ENCODE measurements around the gene PLBD1.

PLBD1 gene

GRCh38 chr12:14557966-14558365 is 9.7 kb downstream of the PLBD1 start:
- H3K27ac Mint-ChIP-seq: no peak overlapping the region
- H3K36me3 Mint-ChIP-seq (ENCODE audit: low read depth): no peaks in the 10 kb centered on the region
- H3K4me1 Mint-ChIP-seq (ENCODE audit: low read depth): no peaks in the 10 kb centered on the region
- no peaks in the 10 kb centered on the region for H3K27me3 Mint-ChIP-seq (ENCODE audit: low read depth)
- no peaks in the 10 kb centered on the region for H3K9me3 Mint-ChIP-seq
- no peak overlapping the region for H3K4me3 Mint-ChIP-seq
- DNase-seq (ENCODE audit: low spot score): no peak

- H3K27ac Mint-ChIP-seq: no peak overlapping the region
- H3K27me3 Mint-ChIP-seq (ENCODE audit: low read depth): no peaks in the 10 kb centered on the region
- no peaks in the 10 kb centered on the region for H3K36me3 Mint-ChIP-seq (ENCODE audit: low read depth)
- no peak overlapping the region for H3K4me3 Mint-ChIP-seq
- H3K4me1 Mint-ChIP-seq (ENCODE audit: low read depth): no peaks in the 10 kb centered on the region
- H3K9me3 Mint-ChIP-seq: no peaks in the 10 kb centered on the region
- no peak for DNase-seq (ENCODE audit: low spot score)
These were observed 13.2 kb downstream of the PLBD1 start for GRCh38 chr12:14554281-14555007.

GRCh38 chr12:14548609-14549008 is 19.1 kb downstream of the PLBD1 start:
- Mint-ChIP-seq H3K4me1 (ENCODE audit: low read depth) (no peaks in the 10 kb centered on the region), H3K36me3 (ENCODE audit: low read depth) (no peaks in the 10 kb centered on the region), H3K9me3 (no peaks in the 10 kb centered on the region), H3K27me3 (ENCODE audit: low read depth) (peaks cover 7% of the 10 kb centered on the region), H3K4me3 (no peak overlapping the region), H3K27ac (no peak overlapping the region)
- no peak for DNase-seq (ENCODE audit: low spot score)

GRCh38 chr12:14547571-14547970 is 20.1 kb downstream of the PLBD1 start:
- no peak for DNase-seq (ENCODE audit: low spot score)
- no peaks in the 10 kb centered on the region for H3K4me1 Mint-ChIP-seq (ENCODE audit: low read depth)
- no peak overlapping the region for H3K27ac Mint-ChIP-seq
- H3K9me3 Mint-ChIP-seq: no peaks in the 10 kb centered on the region
- no peaks in the 10 kb centered on the region for H3K36me3 Mint-ChIP-seq (ENCODE audit: low read depth)
- no peak overlapping the region for H3K4me3 Mint-ChIP-seq
- peaks cover 7% of the 10 kb centered on the region for H3K27me3 Mint-ChIP-seq (ENCODE audit: low read depth)

- no peaks in the 10 kb centered on the region for H3K4me1 Mint-ChIP-seq (ENCODE audit: low read depth)
- H3K27ac Mint-ChIP-seq: no peak overlapping the region
- no peaks in the 10 kb centered on the region for H3K9me3 Mint-ChIP-seq
- no peak for DNase-seq (ENCODE audit: low spot score)
- H3K4me3 Mint-ChIP-seq: no peak overlapping the region
- H3K27me3 Mint-ChIP-seq (ENCODE audit: low read depth): peaks cover 9% of the 10 kb centered on the region
- H3K36me3 Mint-ChIP-seq (ENCODE audit: low read depth): no peaks in the 10 kb centered on the region
These were observed 22.2 kb downstream of the PLBD1 start for GRCh38 chr12:14545144-14546124.

GRCh38 chr12:14540801-14541462 is 26.8 kb downstream of the PLBD1 start:
- Mint-ChIP-seq H3K36me3 (ENCODE audit: low read depth) (no peaks in the 10 kb centered on the region), H3K27ac (no peak overlapping the region), H3K27me3 (ENCODE audit: low read depth) (peaks cover 6% of the 10 kb centered on the region), H3K4me3 (no peak overlapping the region), H3K9me3 (no peaks in the 10 kb centered on the region), H3K4me1 (ENCODE audit: low read depth) (no peaks in the 10 kb centered on the region)
- DNase-seq (ENCODE audit: low spot score): no peak

- H3K4me3 Mint-ChIP-seq: no peak overlapping the region
- no peaks in the 10 kb centered on the region for H3K9me3 Mint-ChIP-seq
- H3K27me3 Mint-ChIP-seq (ENCODE audit: low read depth): peaks cover 3% of the 10 kb centered on the region
- H3K36me3 Mint-ChIP-seq (ENCODE audit: low read depth): no peaks in the 10 kb centered on the region
- no peak for DNase-seq (ENCODE audit: low spot score)
- H3K27ac Mint-ChIP-seq: no peak overlapping the region
- H3K4me1 Mint-ChIP-seq (ENCODE audit: low read depth): no peaks in the 10 kb centered on the region
These were observed 30.6 kb downstream of the PLBD1 start for GRCh38 chr12:14537088-14537487.

- H3K4me3 Mint-ChIP-seq: no peak overlapping the region
- no peaks in the 10 kb centered on the region for H3K36me3 Mint-ChIP-seq (ENCODE audit: low read depth)
- no peaks in the 10 kb centered on the region for H3K4me1 Mint-ChIP-seq (ENCODE audit: low read depth)
- peaks cover 5% of the 10 kb centered on the region for H3K27me3 Mint-ChIP-seq (ENCODE audit: low read depth)
- no peak overlapping the region for H3K27ac Mint-ChIP-seq
- no peaks in the 10 kb centered on the region for H3K9me3 Mint-ChIP-seq
- DNase-seq (ENCODE audit: low spot score): no peak
These were observed 35.5 kb downstream of the PLBD1 start for GRCh38 chr12:14532152-14532551.

GRCh38 chr12:14525964-14526363 is 41.7 kb downstream of the PLBD1 start:
- no peaks in the 10 kb centered on the region for H3K36me3 Mint-ChIP-seq (ENCODE audit: low read depth)
- no peak overlapping the region for H3K4me3 Mint-ChIP-seq
- peaks cover 34% of the 10 kb centered on the region for H3K9me3 Mint-ChIP-seq
- peaks cover 8% of the 10 kb centered on the region for H3K27me3 Mint-ChIP-seq (ENCODE audit: low read depth)
- H3K4me1 Mint-ChIP-seq (ENCODE audit: low read depth): no peaks in the 10 kb centered on the region
- no peak overlapping the region for H3K27ac Mint-ChIP-seq
- no peak for DNase-seq (ENCODE audit: low spot score)

GRCh38 chr12:14521822-14522221 is 45.9 kb downstream of the PLBD1 start:
- Mint-ChIP-seq H3K4me1 (ENCODE audit: low read depth) (no peaks in the 10 kb centered on the region), H3K9me3 (peaks cover 43% of the 10 kb centered on the region), H3K27ac (no peak overlapping the region), H3K36me3 (ENCODE audit: low read depth) (no peaks in the 10 kb centered on the region), H3K4me3 (no peak overlapping the region), H3K27me3 (ENCODE audit: low read depth) (no peaks in the 10 kb centered on the region)
- DNase-seq (ENCODE audit: low spot score): no peak

GRCh38 chr12:14514946-14515345 is 52.7 kb downstream of the PLBD1 start:
- no peaks in the 10 kb centered on the region for H3K27me3 Mint-ChIP-seq (ENCODE audit: low read depth)
- no peaks in the 10 kb centered on the region for H3K36me3 Mint-ChIP-seq (ENCODE audit: low read depth)
- H3K4me3 Mint-ChIP-seq: no peak overlapping the region
- no peak for DNase-seq (ENCODE audit: low spot score)
- H3K9me3 Mint-ChIP-seq: peaks cover 4% of the 10 kb centered on the region
- no peaks in the 10 kb centered on the region for H3K4me1 Mint-ChIP-seq (ENCODE audit: low read depth)
- H3K27ac Mint-ChIP-seq: no peak overlapping the region

- no peak overlapping the region for H3K4me3 Mint-ChIP-seq
- no peaks in the 10 kb centered on the region for H3K36me3 Mint-ChIP-seq (ENCODE audit: low read depth)
- H3K27ac Mint-ChIP-seq: no peak overlapping the region
- H3K9me3 Mint-ChIP-seq: no peaks in the 10 kb centered on the region
- DNase-seq (ENCODE audit: low spot score): no peak
- no peaks in the 10 kb centered on the region for H3K27me3 Mint-ChIP-seq (ENCODE audit: low read depth)
- H3K4me1 Mint-ChIP-seq (ENCODE audit: low read depth): no peaks in the 10 kb centered on the region
These were observed 53.4 kb downstream of the PLBD1 start for GRCh38 chr12:14514154-14514842.

GRCh38 chr12:14510574-14510973 is 57.1 kb downstream of the PLBD1 start:
- no peaks in the 10 kb centered on the region for H3K4me1 Mint-ChIP-seq (ENCODE audit: low read depth)
- no peak for DNase-seq (ENCODE audit: low spot score)
- no peaks in the 10 kb centered on the region for H3K9me3 Mint-ChIP-seq
- H3K4me3 Mint-ChIP-seq: no peak overlapping the region
- H3K27ac Mint-ChIP-seq: no peak overlapping the region
- H3K36me3 Mint-ChIP-seq (ENCODE audit: low read depth): no peaks in the 10 kb centered on the region
- no peaks in the 10 kb centered on the region for H3K27me3 Mint-ChIP-seq (ENCODE audit: low read depth)
